GM12878 (cell line): ENCODE data around the gene PEMT. TPM values are rescaled to one million over a fixed set of nuclear protein-coding genes. Genes with fewer than 3 reads are reported as not detected.

Source experiments
- ATF7 ChIP-seq: fragments of 450-650 bp; IDR thresholded peaks from 2 replicates; pipeline ENCODE4 v1.6.1; 2016; ENCODE audit warnings: low read depth, mild to moderate bottlenecking
- CBX3 ChIP-seq: fragments of 200-600 bp; sonication (generic); IDR thresholded peaks from 2 replicates; pipeline ENCODE4 v1.6.1; 2016; ENCODE audit warnings: low read depth, borderline replicate concordance
- CREM ChIP-seq: IDR thresholded peaks from 2 replicates; pipeline ENCODE4 v1.6.1; 2014; ENCODE audit warnings: antibody characterized with exemption, low read depth
- ELK1 ChIP-seq: IDR thresholded peaks from 2 replicates; pipeline ENCODE4 v1.6.1; 2012; ENCODE audit warnings: low read depth, low read length, improper control_type of control experiment
- HDGF ChIP-seq: fragments of 450-650 bp; IDR thresholded peaks from 2 replicates; pipeline ENCODE4 v1.6.1; 2016; ENCODE audit warnings: antibody characterized with exemption
- MEF2B ChIP-seq: fragments of 450-650 bp; IDR thresholded peaks from 2 replicates; pipeline ENCODE4 v1.6.1; 2018; ENCODE audit warnings: mild to moderate bottlenecking, moderate library complexity; ENCODE audit not compliant: partially characterized antibody, poor library complexity, severe bottlenecking
- NR2F1 ChIP-seq: fragments of 450-650 bp; conservative IDR thresholded peaks from 2 replicates; pipeline ENCODE4 v1.6.1; 2017; ENCODE audit warnings: mild to moderate bottlenecking
- PAX8 ChIP-seq: fragments of 450-650 bp; IDR thresholded peaks from 2 replicates; pipeline ENCODE4 v1.6.1; 2017; ENCODE audit warnings: mild to moderate bottlenecking, moderate library complexity
- POLR2AphosphoS5 ChIP-seq: IDR thresholded peaks from 2 replicates; pipeline ENCODE4 v1.6.1; 2011; ENCODE audit warnings: mild to moderate bottlenecking, low read length, inconsistent platforms
- RB1 ChIP-seq: fragments of 450-650 bp; formaldehyde crosslinking; IDR thresholded peaks from 2 replicates; pipeline ENCODE4 v1.6.1; 2017; ENCODE audit warnings: mild to moderate bottlenecking, borderline replicate concordance
- RELA ChIP-seq: fragments of 450-650 bp; IDR thresholded peaks from 2 replicates; pipeline ENCODE4 v1.8.0; 2014; ENCODE audit warnings: borderline replicate concordance; ENCODE audit not compliant: partially characterized antibody
- SREBF1 ChIP-seq: IDR thresholded peaks from 2 replicates; pipeline ENCODE4 v1.6.1; 2012; ENCODE audit warnings: mild to moderate bottlenecking, low read length
- TCF3 ChIP-seq: IDR thresholded peaks from 2 replicates; pipeline ENCODE4 v1.6.1; 2012; ENCODE audit warnings: low read depth, mild to moderate bottlenecking, low read length, borderline replicate concordance; ENCODE audit not compliant: insufficient read depth
- TCF7 ChIP-seq: IDR thresholded peaks from 2 replicates; pipeline ENCODE4 v1.6.1; 2014; ENCODE audit warnings: antibody characterized with exemption, borderline replicate concordance
- polyA plus RNA-seq, 11 experiments: library from polyadenylated mRNA; depleted of rRNA in 4 of 11; unstranded in 6 of 11; stranded (reverse) in 5 of 11; fragments of >200 nt; fragmentation: Nextera tagmentation in 4 of 11; fragmentation: Illumina TruSeq in 1 of 11; extraction: Ambion mirVana in 4 of 11; extraction: Trizol in 1 of 11; gene quantifications; 1 replicate in 1 of 11; 2 replicates in 10 of 11; pipeline versions ENCODE4 v1.2.1 to v1.2.3, GENCODE V29; 2011 to 2016; ENCODE audit warnings: inconsistent platforms in 2 of 11, missing spikeins in 2 of 11, low read depth in 1 of 11
- total RNA-seq, 4 experiments: library from RNA; depleted of rRNA in 3 of 4; stranded (reverse); fragments of >200 nt in 3 of 4; fragmentation: Illumina TruSeq in 1 of 4; extraction: Trizol in 1 of 4; gene quantifications; 2 replicates each; pipeline versions ENCODE4 v1.2.1 to v1.2.3, GENCODE V29; 2013 to 2021
- TF ChIP-seq, protein P1 (sequence below): fragments of 450-650 bp; IDR thresholded peaks from 2 replicates; pipeline ENCODE4 v1.6.1; 2017; ENCODE audit warnings: mild to moderate bottlenecking
- TF ChIP-seq, protein P2 (sequence below): IDR thresholded peaks from 2 replicates; pipeline ENCODE4 v1.6.1; 2012; ENCODE audit warnings: mild to moderate bottlenecking, low read depth, low read length
- TF ChIP-seq, protein P3 (sequence below): fragments of 450-650 bp; IDR thresholded peaks from 2 replicates; pipeline ENCODE4 v1.6.1; 2014; ENCODE audit warnings: mild to moderate bottlenecking

PEMT gene
- total and polyA plus RNA-seq, 10 of the 15 experiments (the other 5 are each of a cell fraction or from before 2014, with no cell fraction given) = 2.8 to 44.7 (median 25.4) TPM

DNA sequence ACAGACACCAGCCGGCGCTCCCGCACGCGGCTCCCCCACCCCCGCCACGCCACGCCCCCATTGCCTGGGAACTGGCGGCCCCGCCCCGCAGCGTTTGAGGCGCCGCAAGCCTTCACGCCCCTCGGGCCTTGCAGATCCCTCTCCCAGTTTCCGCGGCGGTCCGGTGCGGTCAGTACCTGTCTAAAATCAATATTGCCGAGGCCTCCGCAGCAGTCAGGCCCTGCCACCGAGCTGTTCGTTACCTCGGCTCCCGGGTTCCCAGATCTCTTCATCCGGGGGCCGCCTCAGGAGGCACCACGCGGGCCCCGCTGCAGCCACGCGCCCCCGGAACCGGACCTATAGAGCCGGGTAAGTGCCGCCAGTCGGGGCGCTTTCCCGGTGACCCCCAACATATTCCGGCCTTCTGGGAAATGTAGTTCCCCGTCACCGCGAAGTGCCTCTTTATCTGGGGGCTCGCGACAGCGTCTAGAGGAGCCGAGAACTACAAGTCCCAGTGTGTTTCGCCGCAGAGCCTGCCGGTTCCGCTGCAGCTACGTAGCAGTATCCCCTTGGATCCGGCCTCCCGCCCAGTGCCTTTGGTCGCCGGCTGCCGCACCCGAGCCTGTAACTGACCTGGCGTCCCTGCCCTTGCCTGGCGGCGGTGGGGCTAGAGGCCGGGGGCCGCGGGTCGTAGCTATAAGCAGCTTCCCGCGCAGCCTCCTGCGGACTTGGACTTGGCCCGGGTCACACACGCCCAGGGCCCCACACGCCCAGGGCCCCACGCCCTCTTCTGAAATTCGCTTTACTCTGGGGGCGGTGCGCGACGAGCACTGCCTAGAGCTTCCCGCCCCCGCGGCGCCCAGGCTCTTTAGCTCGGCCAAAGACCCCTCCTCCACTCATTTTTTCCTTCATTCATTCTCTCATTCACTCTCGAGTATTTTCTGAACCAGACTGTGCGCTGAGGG lies at the start of gene PEMT (continued):
- TF ChIP-seq ELK1 (peak; percentile 88), CREM (peak; percentile 97), RB1 (peak; percentile 90; the same call in 1 of the 2 replicates), RELA (peak; percentile 87), TCF7 (peak; percentile 81), ATF7 (peak; percentile 57; the same call in 1 of the 2 replicates), MEF2B (peak; percentile 49), PAX8 (no peak), POLR2AphosphoS5 (peak; percentile 74; the same call in 1 of the 2 replicates), SREBF1 (peak; percentile 88), CBX3 (no peak), TCF3 (no peak), NR2F1 (peak; percentile 60; the same call in 1 of the 2 replicates), HDGF (no peak)
- TF ChIP-seq, protein P1, sequence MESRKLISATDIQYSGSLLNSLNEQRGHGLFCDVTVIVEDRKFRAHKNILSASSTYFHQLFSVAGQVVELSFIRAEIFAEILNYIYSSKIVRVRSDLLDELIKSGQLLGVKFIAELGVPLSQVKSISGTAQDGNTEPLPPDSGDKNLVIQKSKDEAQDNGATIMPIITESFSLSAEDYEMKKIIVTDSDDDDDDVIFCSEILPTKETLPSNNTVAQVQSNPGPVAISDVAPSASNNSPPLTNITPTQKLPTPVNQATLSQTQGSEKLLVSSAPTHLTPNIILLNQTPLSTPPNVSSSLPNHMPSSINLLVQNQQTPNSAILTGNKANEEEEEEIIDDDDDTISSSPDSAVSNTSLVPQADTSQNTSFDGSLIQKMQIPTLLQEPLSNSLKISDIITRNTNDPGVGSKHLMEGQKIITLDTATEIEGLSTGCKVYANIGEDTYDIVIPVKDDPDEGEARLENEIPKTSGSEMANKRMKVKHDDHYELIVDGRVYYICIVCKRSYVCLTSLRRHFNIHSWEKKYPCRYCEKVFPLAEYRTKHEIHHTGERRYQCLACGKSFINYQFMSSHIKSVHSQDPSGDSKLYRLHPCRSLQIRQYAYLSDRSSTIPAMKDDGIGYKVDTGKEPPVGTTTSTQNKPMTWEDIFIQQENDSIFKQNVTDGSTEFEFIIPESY = no peak
- TF ChIP-seq, protein P2, sequence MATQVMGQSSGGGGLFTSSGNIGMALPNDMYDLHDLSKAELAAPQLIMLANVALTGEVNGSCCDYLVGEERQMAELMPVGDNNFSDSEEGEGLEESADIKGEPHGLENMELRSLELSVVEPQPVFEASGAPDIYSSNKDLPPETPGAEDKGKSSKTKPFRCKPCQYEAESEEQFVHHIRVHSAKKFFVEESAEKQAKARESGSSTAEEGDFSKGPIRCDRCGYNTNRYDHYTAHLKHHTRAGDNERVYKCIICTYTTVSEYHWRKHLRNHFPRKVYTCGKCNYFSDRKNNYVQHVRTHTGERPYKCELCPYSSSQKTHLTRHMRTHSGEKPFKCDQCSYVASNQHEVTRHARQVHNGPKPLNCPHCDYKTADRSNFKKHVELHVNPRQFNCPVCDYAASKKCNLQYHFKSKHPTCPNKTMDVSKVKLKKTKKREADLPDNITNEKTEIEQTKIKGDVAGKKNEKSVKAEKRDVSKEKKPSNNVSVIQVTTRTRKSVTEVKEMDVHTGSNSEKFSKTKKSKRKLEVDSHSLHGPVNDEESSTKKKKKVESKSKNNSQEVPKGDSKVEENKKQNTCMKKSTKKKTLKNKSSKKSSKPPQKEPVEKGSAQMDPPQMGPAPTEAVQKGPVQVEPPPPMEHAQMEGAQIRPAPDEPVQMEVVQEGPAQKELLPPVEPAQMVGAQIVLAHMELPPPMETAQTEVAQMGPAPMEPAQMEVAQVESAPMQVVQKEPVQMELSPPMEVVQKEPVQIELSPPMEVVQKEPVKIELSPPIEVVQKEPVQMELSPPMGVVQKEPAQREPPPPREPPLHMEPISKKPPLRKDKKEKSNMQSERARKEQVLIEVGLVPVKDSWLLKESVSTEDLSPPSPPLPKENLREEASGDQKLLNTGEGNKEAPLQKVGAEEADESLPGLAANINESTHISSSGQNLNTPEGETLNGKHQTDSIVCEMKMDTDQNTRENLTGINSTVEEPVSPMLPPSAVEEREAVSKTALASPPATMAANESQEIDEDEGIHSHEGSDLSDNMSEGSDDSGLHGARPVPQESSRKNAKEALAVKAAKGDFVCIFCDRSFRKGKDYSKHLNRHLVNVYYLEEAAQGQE = no peak
- TF ChIP-seq, protein P3, sequence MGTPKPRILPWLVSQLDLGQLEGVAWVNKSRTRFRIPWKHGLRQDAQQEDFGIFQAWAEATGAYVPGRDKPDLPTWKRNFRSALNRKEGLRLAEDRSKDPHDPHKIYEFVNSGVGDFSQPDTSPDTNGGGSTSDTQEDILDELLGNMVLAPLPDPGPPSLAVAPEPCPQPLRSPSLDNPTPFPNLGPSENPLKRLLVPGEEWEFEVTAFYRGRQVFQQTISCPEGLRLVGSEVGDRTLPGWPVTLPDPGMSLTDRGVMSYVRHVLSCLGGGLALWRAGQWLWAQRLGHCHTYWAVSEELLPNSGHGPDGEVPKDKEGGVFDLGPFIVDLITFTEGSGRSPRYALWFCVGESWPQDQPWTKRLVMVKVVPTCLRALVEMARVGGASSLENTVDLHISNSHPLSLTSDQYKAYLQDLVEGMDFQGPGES = peak; percentile 70
